PFSK-1 (cell line): Measurements from ENCODE around the gene BNIP5.

ENCODE experiments used
- FOXP2 ChIP-seq: optimal IDR thresholded peaks from 2 replicates; pipeline ENCODE3; 2011; ENCODE audit warnings: borderline replicate concordance, control low read depth, inconsistent platforms; ENCODE audit not compliant: insufficient read depth; ENCODE audit errors: extremely low read length, extremely low read depth
- POLR2AphosphoS5 ChIP-seq: IDR thresholded peaks from 2 replicates; pipeline ENCODE4 v1.6.1; 2012; ENCODE audit warnings: low read depth, mild to moderate bottlenecking, control low read depth, low read length, moderate library complexity
- REST ChIP-seq, 2 experiments: IDR thresholded peaks; 2 replicates each; pipeline versions ENCODE4 v1.6.1 to v1.8.0; 2011 to 2012; ENCODE audit warnings: low read depth in 2 of 2, low read length in 2 of 2, control low read depth in 1 of 2, inconsistent platforms in 1 of 2, mild to moderate bottlenecking in 1 of 2, moderate library complexity in 1 of 2; ENCODE audit not compliant: insufficient read depth in 1 of 2
- SIN3A ChIP-seq: IDR thresholded peaks from 2 replicates; pipeline ENCODE4 v1.6.1; 2012; ENCODE audit warnings: mild to moderate bottlenecking, low read length, moderate library complexity, borderline replicate concordance; ENCODE audit not compliant: insufficient read depth
- TAF1 ChIP-seq: IDR thresholded peaks from 2 replicates; pipeline ENCODE4 v1.6.1; 2012; ENCODE audit warnings: low read length, control low read depth, borderline replicate concordance; ENCODE audit not compliant: insufficient read depth

BNIP5 gene

GRCh38 chr6:36297051-36297450 lies 39.6 kb downstream of the BNIP5 start:
- no peak for TF ChIP-seq FOXP2
- TF ChIP-seq TAF1, result no peak
- no peak for TF ChIP-seq POLR2AphosphoS5
- TF ChIP-seq SIN3A, result no peak
- no peak for TF ChIP-seq REST (IDR thresholded peaks at IDR 0.05; ENCODE audit: insufficient read depth in 1 of 2, low read depth in 2 of 2, low read length in 2 of 2)

- no peak for TF ChIP-seq SIN3A
These were observed 40.4 kb downstream of the BNIP5 start for GRCh38 chr6:36296240-36296639.

GRCh38 chr6:36292170-36292569 lies 44.5 kb downstream of the BNIP5 start:
- TF ChIP-seq POLR2AphosphoS5, result no peak

GRCh38 chr6:36290668-36291620 lies 45.7 kb downstream of the BNIP5 start:
- no peak for TF ChIP-seq SIN3A
- TF ChIP-seq FOXP2, result no peak
- TF ChIP-seq TAF1, result no peak
- TF ChIP-seq REST (IDR thresholded peaks at IDR 0.05; ENCODE audit: insufficient read depth in 1 of 2, low read depth in 2 of 2, low read length in 2 of 2), result no peak
- no peak for TF ChIP-seq POLR2AphosphoS5

GRCh38 chr6:36289281-36289878 lies 47.3 kb downstream of the BNIP5 start:
- no peak for TF ChIP-seq TAF1
- TF ChIP-seq POLR2AphosphoS5, result no peak
- TF ChIP-seq FOXP2, result no peak
- TF ChIP-seq REST (IDR thresholded peaks at IDR 0.05; ENCODE audit: insufficient read depth in 1 of 2, low read depth in 2 of 2, low read length in 2 of 2), result no peak
- no peak for TF ChIP-seq SIN3A

GRCh38 chr6:36286858-36287257 lies 49.8 kb downstream of the BNIP5 start:
- no peak for TF ChIP-seq POLR2AphosphoS5
- no peak for TF ChIP-seq FOXP2
- TF ChIP-seq SIN3A, result no peak
- TF ChIP-seq TAF1, result no peak
